Measurements from ENCODE around the gene BTBD17. TPM values are rescaled to one million over a fixed set of nuclear protein-coding genes. Genes with fewer than 3 reads are reported as not detected.

Gene BTBD17
- total and polyA plus RNA-seq, 12 donors = 0.10 to 1.1 (median 0.46) TPM; not detected in 4

DNA sequence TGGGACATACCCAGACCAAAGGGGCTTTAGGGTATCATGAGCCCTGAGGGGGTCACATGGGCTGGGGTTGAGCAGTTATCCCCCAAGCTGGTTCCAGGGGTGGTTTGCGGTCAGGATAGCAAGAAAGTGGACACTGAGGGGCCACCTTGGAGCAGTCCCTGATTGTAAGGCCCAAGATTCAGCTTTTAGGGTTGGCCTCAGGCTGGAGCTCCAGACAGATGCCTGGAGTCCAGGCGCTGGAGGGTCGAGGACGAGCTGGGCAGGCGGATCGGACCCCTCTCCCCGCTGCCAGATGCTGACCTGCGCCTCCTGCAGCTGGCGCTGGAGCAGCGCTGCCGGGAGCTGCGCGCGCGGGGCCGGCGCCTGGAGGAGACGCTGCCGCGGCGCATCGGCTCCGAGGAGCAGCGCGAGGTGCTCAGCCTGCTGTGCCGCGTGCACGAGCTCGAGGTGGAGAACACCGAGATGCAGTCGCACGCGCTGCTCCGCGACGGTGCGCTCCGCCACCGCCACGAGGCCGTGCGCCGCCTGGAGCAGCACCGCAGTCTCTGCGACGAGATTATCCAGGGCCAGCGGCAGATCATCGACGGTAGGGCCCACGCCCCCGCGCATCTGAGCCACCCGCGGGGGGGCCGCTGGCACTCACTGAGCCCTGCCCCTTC lies 10.0 kb downstream of the BTBD17 start:
- intact Hi-C loops (cut with DNase I) = loop anchor here in 1 of 2 donors (10.0 kb wide), 1 partner anchor 47 kb away; no protein-coding TSS in a partner anchor
- TF ChIP-seq CTCF (IDR thresholded peaks at IDR 0.05) = no peak
- TF ChIP-seq POLR2A (IDR thresholded peaks at IDR 0.05) = no peak
- H3K4me1 ChIP-seq (replicated peaks in 1 of 2) = no peaks in the 10 kb centered on the region
- H3K36me3 ChIP-seq (replicated peaks in 1 of 2) = no peaks in the 10 kb centered on the region
- no peak overlapping the region for H3K27ac ChIP-seq
- DNase-seq = no peak
- H3K9me3 ChIP-seq (replicated peaks in 1 of 3) = no peaks in the 10 kb centered on the region
- H3K27me3 ChIP-seq = peaks cover 53% of the 10 kb centered on the region
- WGBS, 4 donors = 7 to 13% (median 9%) methylated on average over 10 to 55 of the region's 55 CpGs
- no peak overlapping the region for H3K4me3 ChIP-seq

DNA sequence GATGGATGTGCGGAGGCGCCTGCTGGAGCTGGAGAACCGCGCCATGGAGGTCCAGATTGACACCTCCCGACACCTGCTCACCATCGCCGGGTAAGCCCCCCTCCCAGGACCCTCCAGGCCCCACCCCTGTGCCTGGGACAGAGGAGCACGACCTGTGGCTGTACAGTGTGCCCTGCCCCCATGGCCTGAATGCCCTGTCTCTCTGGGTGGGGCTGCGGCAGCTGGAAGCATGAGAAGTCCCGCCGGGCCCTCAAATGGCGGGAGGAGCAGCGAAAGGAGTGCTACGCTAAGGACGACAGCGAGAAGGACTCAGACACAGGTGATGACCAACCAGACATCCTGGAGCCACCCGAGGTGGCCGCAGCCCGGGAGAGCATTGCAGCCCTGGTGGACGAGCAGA lies 11.2 kb downstream of the BTBD17 start:
- 79 to 85% (median 80%) methylated on average over 15 to 20 of the region's 20 CpGs for WGBS, 4 donors
- no peaks in the 10 kb centered on the region for H3K36me3 ChIP-seq (replicated peaks in 1 of 2)
- no peaks in the 10 kb centered on the region for H3K9me3 ChIP-seq (replicated peaks in 1 of 3)
- TF ChIP-seq CTCF (IDR thresholded peaks at IDR 0.05) (no peak), POLR2A (IDR thresholded peaks at IDR 0.05) (no peak)
- intact Hi-C loops (cut with DNase I) = loop anchor here in 1 of 2 donors (10.0 kb wide), 1 partner anchor 46 kb away; no protein-coding TSS in a partner anchor
- no peak for DNase-seq
- no peak overlapping the region for H3K4me3 ChIP-seq
- no peaks in the 10 kb centered on the region for H3K4me1 ChIP-seq (replicated peaks in 1 of 2)
- peaks cover 41% of the 10 kb centered on the region for H3K27me3 ChIP-seq
- no peak overlapping the region for H3K27ac ChIP-seq

- no peak for TF ChIP-seq CTCF (IDR thresholded peaks at IDR 0.05)
- TF ChIP-seq POLR2A (IDR thresholded peaks at IDR 0.05) = no peak
- DNase-seq = no peak
- Histone ChIP-seq H3K4me1 (replicated peaks in 1 of 2) (no peaks in the 10 kb centered on the region), H3K27me3 (peaks cover 27% of the 10 kb centered on the region), H3K4me3 (no peak overlapping the region), H3K27ac (no peak overlapping the region), H3K9me3 (replicated peaks in 1 of 3) (no peaks in the 10 kb centered on the region), H3K36me3 (replicated peaks in 1 of 2) (no peaks in the 10 kb centered on the region)
- intact Hi-C loops (cut with DNase I) = no loop called here
- 64 to 81% (median 68%) methylated on average over 4 to 19 of the region's 19 CpGs for WGBS, 4 donors
These were observed 12.5 kb downstream of the BTBD17 start for GRCh38 chr17:74349120-74349519.

DNA sequence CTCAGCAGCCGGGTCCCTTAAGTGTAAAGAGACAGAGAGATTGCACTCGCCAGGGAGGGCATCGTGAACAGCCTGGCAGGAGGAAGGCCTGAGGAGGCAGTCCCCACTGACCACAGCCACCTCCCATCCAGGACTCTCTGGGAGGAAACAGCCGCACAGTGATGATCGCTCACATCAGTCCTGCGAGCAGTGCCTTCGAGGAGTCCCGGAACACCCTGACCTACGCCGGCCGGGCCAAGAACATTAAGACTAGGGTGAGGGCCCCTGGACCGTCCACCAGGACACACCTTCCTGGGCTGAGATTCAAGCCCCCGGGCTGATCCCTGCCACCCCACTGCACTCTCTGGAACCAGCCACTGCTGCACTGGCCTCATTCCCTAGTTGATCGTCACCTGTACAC lies 14.0 kb downstream of the BTBD17 start:
- DNase-seq = no peak
- Histone ChIP-seq H3K36me3 (replicated peaks in 1 of 2) (no peaks in the 10 kb centered on the region), H3K9me3 (replicated peaks in 1 of 3) (no peaks in the 10 kb centered on the region), H3K27ac (no peak overlapping the region), H3K27me3 (peaks cover 15% of the 10 kb centered on the region), H3K4me3 (no peak overlapping the region), H3K4me1 (replicated peaks in 1 of 2) (no peaks in the 10 kb centered on the region)
- intact Hi-C loops (cut with DNase I) = no loop called here
- no peak for TF ChIP-seq POLR2A (IDR thresholded peaks at IDR 0.05)
- no peak for TF ChIP-seq CTCF (IDR thresholded peaks at IDR 0.05)
- 78 to 83% (median 82%) methylated on average over 4 to 14 of the region's 14 CpGs for WGBS, 4 donors

All from adrenal gland (tissue), 12 donors.